Trophoblast cell (in vitro differentiated cells and primary cell): ENCODE results near the gene AKAP13.
A peak's percentile ranks its signal among the peaks of the same experiment; 100 is the strongest.

Source experiments
- DNase-seq, 2 donors: peaks; one replicate each; pipeline ENCODE4 v3.0.0-alpha.2; 2016
- H2AFZ ChIP-seq: 2 replicates; pipeline ENCODE4 v1.6.1; 2013; ENCODE audit warnings: low read length, moderate library complexity, mild to moderate bottlenecking; ENCODE audit not compliant: insufficient read depth, poor library complexity
- H2AK5ac ChIP-seq: 2 replicates; pipeline ENCODE4 v1.6.1; 2013; ENCODE audit warnings: mild to moderate bottlenecking, low read length
- H2BK120ac ChIP-seq: 2 replicates; pipeline ENCODE4 v1.6.1; 2013; ENCODE audit warnings: low read length, mild to moderate bottlenecking, moderate library complexity; ENCODE audit not compliant: insufficient read depth, poor library complexity
- H2BK12ac ChIP-seq: 2 replicates; pipeline ENCODE4 v1.6.1; 2013; ENCODE audit warnings: mild to moderate bottlenecking, low read length, moderate library complexity
- H2BK5ac ChIP-seq: 2 replicates; pipeline ENCODE4 v1.6.1; 2013; ENCODE audit warnings: low read length, low read depth, moderate library complexity, mild to moderate bottlenecking; ENCODE audit not compliant: poor library complexity
- H3K14ac ChIP-seq: 2 replicates; pipeline ENCODE4 v1.6.1; 2013; ENCODE audit warnings: mild to moderate bottlenecking, low read length
- H3K18ac ChIP-seq: 2 replicates; pipeline ENCODE4 v1.6.1; 2013; ENCODE audit warnings: mild to moderate bottlenecking, low read length
- H3K23ac ChIP-seq: 2 replicates; pipeline ENCODE4 v1.6.1; 2013; ENCODE audit warnings: low read length
- H3K27ac ChIP-seq: 2 replicates; pipeline ENCODE4 v1.5.1; 2013; ENCODE audit warnings: low read depth, mild to moderate bottlenecking, inconsistent platforms, low read length, moderate library complexity
- H3K27me3 ChIP-seq: 2 replicates; pipeline ENCODE4 v1.6.1; 2013; ENCODE audit warnings: inconsistent platforms, mild to moderate bottlenecking, low read length, moderate library complexity; ENCODE audit not compliant: insufficient read depth
- H3K36me3 ChIP-seq, 2 experiments: 1 replicate in 1 of 2; 2 replicates in 1 of 2; pipeline ENCODE4 v1.6.1; 2013; ENCODE audit warnings: low read length in 2 of 2, mild to moderate bottlenecking in 2 of 2, moderate library complexity in 1 of 2; ENCODE audit not compliant: insufficient read depth in 2 of 2, control insufficient read depth in 1 of 2
- H3K4ac ChIP-seq: 2 replicates; pipeline ENCODE4 v1.6.1; 2013; ENCODE audit warnings: low read depth, mild to moderate bottlenecking, low read length, moderate library complexity
- H3K4me1 ChIP-seq, 2 experiments: 1 replicate in 1 of 2; 2 replicates in 1 of 2; pipeline ENCODE4 v1.6.1; 2013; ENCODE audit warnings: low read length in 2 of 2, mild to moderate bottlenecking in 2 of 2, moderate library complexity in 1 of 2; ENCODE audit not compliant: insufficient read depth in 2 of 2, control insufficient read depth in 1 of 2
- H3K4me2 ChIP-seq: 2 replicates; pipeline ENCODE4 v1.6.1; 2013; ENCODE audit warnings: inconsistent platforms, mild to moderate bottlenecking, low read length, moderate library complexity
- H3K4me3 ChIP-seq: 2 replicates; pipeline ENCODE4 v1.5.1; 2013; ENCODE audit warnings: mild to moderate bottlenecking, low read depth, low read length, inconsistent platforms
- H3K79me1 ChIP-seq: one replicate; pipeline ENCODE4 v1.6.1; 2013; ENCODE audit warnings: low read length
- H3K79me2 ChIP-seq: 2 replicates; pipeline ENCODE4 v1.6.1; 2013; ENCODE audit warnings: low read length, mild to moderate bottlenecking; ENCODE audit not compliant: control insufficient read depth, insufficient read depth, poor library complexity
- H3K9ac ChIP-seq: 2 replicates; pipeline ENCODE4 v1.6.1; 2013; ENCODE audit warnings: mild to moderate bottlenecking, low read length
- H3K9me3 ChIP-seq: 2 replicates; pipeline ENCODE4 v1.6.1; 2013; ENCODE audit warnings: low read depth, mild to moderate bottlenecking, control low read depth, inconsistent platforms, low read length; ENCODE audit not compliant: insufficient read depth
- H4K12ac ChIP-seq: 2 replicates; pipeline ENCODE4 v1.6.1; 2013; ENCODE audit warnings: low read depth, mild to moderate bottlenecking, low read length, moderate library complexity
- H4K8ac ChIP-seq: 2 replicates; pipeline ENCODE4 v1.6.1; 2013; ENCODE audit warnings: low read depth, mild to moderate bottlenecking, low read length, moderate library complexity
- H4K91ac ChIP-seq: one replicate; pipeline ENCODE4 v1.6.1; 2013; ENCODE audit warnings: low read depth, mild to moderate bottlenecking, low read length, moderate library complexity
- WGBS: extraction: QIAGEN DNeasy Blood & Tissue Kit; methylation state at CpG from one replicate; pipeline ENCODE4 v1.1.7; 2013; ENCODE audit warnings: missing lambda C conversion rate; ENCODE audit not compliant: insufficient read length, insufficient coverage; ENCODE audit errors: extremely low coverage; 5-methylcytosine and 5-hydroxymethylcytosine counted together

The AKAP13 gene

DNA sequence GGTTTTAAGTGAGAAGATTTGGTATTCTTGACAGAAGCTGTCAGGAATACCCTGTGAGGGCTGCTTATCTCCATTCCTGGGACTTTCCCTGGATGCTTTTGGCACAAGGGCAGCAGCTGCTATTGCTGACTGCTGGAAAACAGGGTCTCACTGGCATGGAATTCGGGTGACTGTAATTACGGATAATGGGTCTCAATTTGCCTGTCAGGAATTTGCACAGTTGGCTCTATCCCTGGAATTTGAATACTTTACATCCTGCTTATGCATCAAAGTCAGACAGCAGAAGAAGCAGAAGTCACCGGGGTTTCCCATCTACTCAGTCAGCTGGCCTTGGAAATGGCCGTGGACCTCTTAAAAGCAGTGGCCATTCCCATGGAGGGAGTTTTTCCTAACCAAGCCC, 25.9 kb upstream of the AKAP13 start:
- peak overlapping the region; percentile 12 for H2BK12ac ChIP-seq
- H3K27ac ChIP-seq, result no peak overlapping the region
- H2BK120ac ChIP-seq, result no peak overlapping the region
- H3K4me1 ChIP-seq, result peaks cover 5 to 7% of the 10 kb centered on the region in 2 experiments
- H3K27me3 ChIP-seq, result no peaks in the 10 kb centered on the region
- DNase-seq, result peak; percentile 60 to 71
- no peaks in the 10 kb centered on the region for H3K9me3 ChIP-seq
- H3K4me2 ChIP-seq, result peak overlapping the region; percentile 0
- H3K36me3 ChIP-seq, result no peaks in the 10 kb centered on the region
- H2AFZ ChIP-seq, result no peak overlapping the region
- WGBS, result no CpG with 5 or more reads among the region's 4 CpGs
- no peak overlapping the region for H3K4ac ChIP-seq
- no peaks in the 10 kb centered on the region for H3K79me2 ChIP-seq
- H3K23ac ChIP-seq, result no peak overlapping the region
- no peak overlapping the region for H4K12ac ChIP-seq
- no peaks in the 10 kb centered on the region for H3K79me1 ChIP-seq
- H3K14ac ChIP-seq, result no peak overlapping the region
- H2BK5ac ChIP-seq, result no peak overlapping the region
- H2AK5ac ChIP-seq, result no peak overlapping the region
- peak overlapping the region; percentile 6 for H3K18ac ChIP-seq
- no peak overlapping the region for H4K8ac ChIP-seq
- no peak overlapping the region for H3K9ac ChIP-seq
- peak overlapping the region; percentile 15 for H4K91ac ChIP-seq
- H3K4me3 ChIP-seq, result no peak overlapping the region

- Histone ChIP-seq H3K36me3 (no peaks in the 10 kb centered on the region), H4K12ac (no peak overlapping the region), H3K9ac (no peak overlapping the region), H2AK5ac (no peak overlapping the region), H3K9me3 (peaks cover under 1% of the 10 kb centered on the region), H2BK5ac (no peak overlapping the region), H3K4me2 (peak overlapping the region; percentile 0), H3K18ac (peak overlapping the region; percentile 6), H3K27me3 (no peaks in the 10 kb centered on the region), H3K27ac (no peak overlapping the region), H3K14ac (no peak overlapping the region), H2AFZ (no peak overlapping the region), H3K79me2 (no peaks in the 10 kb centered on the region), H3K4me3 (no peak overlapping the region), H3K79me1 (no peaks in the 10 kb centered on the region), H2BK12ac (peak overlapping the region; percentile 12), H3K23ac (no peak overlapping the region), H3K4me1 (peaks cover 5 to 7% of the 10 kb centered on the region in 2 experiments), H2BK120ac (no peak overlapping the region), H4K91ac (peak overlapping the region; percentile 15), H3K4ac (no peak overlapping the region), H4K8ac (no peak overlapping the region)
- WGBS, result no CpG with 5 or more reads among the region's 4 CpGs
- DNase-seq, result no peak
These were observed 25.5 kb upstream of the AKAP13 start for GRCh38 chr15:85354948-85355347.

DNA sequence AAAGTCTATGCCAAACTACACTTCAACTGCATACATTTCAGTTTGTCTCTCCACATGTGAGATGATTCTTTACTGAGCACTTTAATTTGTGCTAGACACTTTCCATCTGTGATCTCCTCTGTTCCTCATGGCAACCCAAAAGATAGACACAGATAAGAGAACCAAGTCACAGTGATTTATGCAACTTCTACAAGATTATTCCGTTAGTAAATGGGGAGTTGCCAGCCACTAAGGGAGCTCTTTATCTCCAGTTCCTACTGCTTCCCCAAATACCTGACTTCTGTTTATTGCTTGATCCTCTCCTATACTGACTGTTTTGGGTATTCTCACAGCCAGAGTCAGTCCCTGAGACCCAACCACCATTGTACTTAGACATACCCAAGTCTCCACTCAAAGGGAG, 24.1 kb upstream of the AKAP13 start:
- H2BK12ac ChIP-seq, result no peak overlapping the region
- no peaks in the 10 kb centered on the region for H3K79me2 ChIP-seq
- H3K79me1 ChIP-seq, result no peaks in the 10 kb centered on the region
- peaks cover 5 to 7% of the 10 kb centered on the region in 2 experiments for H3K4me1 ChIP-seq
- H2AFZ ChIP-seq, result no peak overlapping the region
- no peak overlapping the region for H4K12ac ChIP-seq
- H2BK120ac ChIP-seq, result no peak overlapping the region
- H3K27ac ChIP-seq, result no peak overlapping the region
- no peak overlapping the region for H2AK5ac ChIP-seq
- no peak overlapping the region for H3K4me3 ChIP-seq
- no peak overlapping the region for H3K4ac ChIP-seq
- no peak overlapping the region for H3K14ac ChIP-seq
- no peaks in the 10 kb centered on the region for H3K36me3 ChIP-seq
- no peak overlapping the region for H3K4me2 ChIP-seq
- H3K27me3 ChIP-seq, result no peaks in the 10 kb centered on the region
- H4K8ac ChIP-seq, result no peak overlapping the region
- no peak overlapping the region for H4K91ac ChIP-seq
- DNase-seq, result no peak
- peak overlapping the region; percentile 34 for H2BK5ac ChIP-seq
- H3K23ac ChIP-seq, result no peak overlapping the region
- H3K9ac ChIP-seq, result no peak overlapping the region
- no CpG with 5 or more reads among the region's 1 CpG for WGBS
- H3K9me3 ChIP-seq, result peaks cover 2% of the 10 kb centered on the region
- H3K18ac ChIP-seq, result no peak overlapping the region

- no peak overlapping the region for H3K14ac ChIP-seq
- no peak overlapping the region for H3K18ac ChIP-seq
- no peak overlapping the region for H3K4ac ChIP-seq
- H2AK5ac ChIP-seq, result no peak overlapping the region
- no peak overlapping the region for H2AFZ ChIP-seq
- peaks cover 0 to 2% of the 10 kb centered on the region in 2 experiments for H3K4me1 ChIP-seq
- H4K91ac ChIP-seq, result no peak overlapping the region
- no peak overlapping the region for H2BK5ac ChIP-seq
- no peak overlapping the region for H3K23ac ChIP-seq
- H2BK12ac ChIP-seq, result no peak overlapping the region
- no peak overlapping the region for H3K4me3 ChIP-seq
- no peak overlapping the region for H2BK120ac ChIP-seq
- H3K27me3 ChIP-seq, result no peaks in the 10 kb centered on the region
- H3K4me2 ChIP-seq, result no peak overlapping the region
- no peaks in the 10 kb centered on the region for H3K79me2 ChIP-seq
- no CpG with 5 or more reads among the region's 4 CpGs for WGBS
- DNase-seq, result no peak
- H3K27ac ChIP-seq, result no peak overlapping the region
- H3K9me3 ChIP-seq, result peaks cover 2% of the 10 kb centered on the region
- H3K36me3 ChIP-seq, result no peaks in the 10 kb centered on the region
- H4K12ac ChIP-seq, result no peak overlapping the region
- no peak overlapping the region for H4K8ac ChIP-seq
- H3K9ac ChIP-seq, result no peak overlapping the region
- no peaks in the 10 kb centered on the region for H3K79me1 ChIP-seq
These were observed 19.1 kb upstream of the AKAP13 start for GRCh38 chr15:85361323-85361722.
